Activated naive CD4-positive, alpha-beta T cell treated with anti-CD3 and anti-CD28 coated beads for 36 hours (primary cell): ENCODE data around the gene PLCB1. TPM values are rescaled to one million over a fixed set of nuclear protein-coding genes. Genes with fewer than 3 reads are reported as not detected.

ENCODE experiments used
- CTCF ChIA-PET: fragments of 350-600 bp; sonication (Branson Sonifier 250); formaldehyde crosslinking; loops from one replicate; lab custom pipeline; 2021; ENCODE audit warnings: antibody characterized with exemption; lab: Charles Lee
- DNase-seq: peaks from one replicate; pipeline ENCODE4 v3.0.0-alpha.2; 2020
- H3K27ac Mint-ChIP-seq: one replicate; pipeline ENCODE4 v1.8.0; 2021; ENCODE audit warnings: mild to moderate bottlenecking, mixed read lengths
- H3K27me3 Mint-ChIP-seq: one replicate; pipeline ENCODE4 v1.8.0; 2021; ENCODE audit warnings: low read depth, mixed read lengths
- H3K36me3 Mint-ChIP-seq: one replicate; pipeline ENCODE4 v1.8.0; 2021; ENCODE audit warnings: low read depth, mixed read lengths
- H3K4me1 Mint-ChIP-seq: one replicate; pipeline ENCODE4 v1.8.0; 2021; ENCODE audit warnings: low read depth, mixed read lengths
- H3K4me3 Mint-ChIP-seq: one replicate; pipeline ENCODE4 v1.8.0; 2021; ENCODE audit warnings: mild to moderate bottlenecking, moderate library complexity, mixed read lengths
- H3K9me3 Mint-ChIP-seq: one replicate; pipeline ENCODE4 v1.8.0; 2021; ENCODE audit warnings: mixed read lengths
- intact Hi-C: fragments of 100-400 bp; cut with micrococcal nuclease; formaldehyde crosslinking; loops from one replicate; pipeline ENCODE4 v1.15.1; 2023
- total RNA-seq, 2 experiments: library from RNA; stranded (reverse); gene quantifications; one replicate each; pipeline ENCODE4 v1.2.3, GENCODE V29; 2021

PLCB1 gene
- total RNA-seq, 2 experiments from 2014 or later: 1.2 TPM

DNA sequence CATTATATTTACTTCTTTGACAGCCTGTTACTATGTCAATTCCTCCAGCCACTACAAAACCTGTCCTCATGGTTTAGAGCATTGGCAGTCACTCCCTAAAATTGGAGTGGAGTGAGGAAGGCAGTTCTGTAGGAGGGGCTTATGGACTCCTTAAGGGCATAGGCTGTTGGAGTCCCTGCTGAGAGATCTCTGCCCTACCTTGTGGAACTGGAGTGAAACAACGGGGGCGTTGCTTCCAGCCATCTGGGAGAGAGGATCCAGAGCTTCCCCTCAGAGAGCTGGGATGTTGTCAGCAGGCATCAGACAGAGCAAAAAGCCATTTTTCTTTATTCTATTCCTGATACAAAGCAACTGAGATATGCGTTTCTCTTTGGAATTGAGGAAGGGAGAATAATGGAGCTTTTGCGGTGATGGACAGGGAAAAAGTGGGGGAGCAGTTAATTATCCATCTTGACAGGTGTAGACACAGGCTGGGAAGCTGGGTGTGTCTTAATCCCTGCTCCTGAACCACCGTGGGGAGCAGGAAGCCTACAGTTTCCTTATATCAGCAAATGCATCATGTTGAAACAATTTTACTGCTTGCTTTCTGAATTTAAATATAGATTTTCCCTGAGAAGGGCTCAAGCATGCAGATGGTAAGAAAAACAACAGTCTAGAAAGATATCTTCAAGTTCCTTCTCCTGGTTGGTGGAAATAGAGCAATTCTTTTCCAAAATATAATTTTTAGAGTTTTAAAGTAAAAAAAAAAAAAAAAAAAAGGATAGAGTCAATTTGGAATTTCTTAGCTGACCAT lies 402.5 kb downstream of the PLCB1 start:
- Mint-ChIP-seq H3K27me3 (no peaks in the 10 kb centered on the region), H3K36me3 (no peaks in the 10 kb centered on the region), H3K4me3 (no peak overlapping the region), H3K27ac (no peak overlapping the region), H3K9me3 (no peaks in the 10 kb centered on the region), H3K4me1 (no peaks in the 10 kb centered on the region)
- DNase-seq: no peak
- intact Hi-C loops: loop anchor here (5.0 kb wide), 1 partner anchor 492 kb away; no protein-coding TSS in a partner anchor
- CTCF ChIA-PET: interaction anchor here (0.5 to 0.9 kb wide), 3 partner anchors 25 to 358 kb away, joined by 3 to 6 read pairs (median 3); no protein-coding TSS in a partner anchor

- no peak overlapping the region for H3K4me3 Mint-ChIP-seq
- H3K9me3 Mint-ChIP-seq: no peaks in the 10 kb centered on the region
- H3K27ac Mint-ChIP-seq: no peak overlapping the region
- H3K36me3 Mint-ChIP-seq: no peaks in the 10 kb centered on the region
- peak; percentile 7 for DNase-seq
- intact Hi-C loops: loop anchor here (5.0 kb wide), 1 partner anchor 493 kb away; no protein-coding TSS in a partner anchor
- H3K4me1 Mint-ChIP-seq: no peaks in the 10 kb centered on the region
- CTCF ChIA-PET: interaction anchor here (0.5 to 0.8 kb wide), 2 partner anchors 21 to 187 kb away, joined by 3 read pairs; no protein-coding TSS in a partner anchor
- no peaks in the 10 kb centered on the region for H3K27me3 Mint-ChIP-seq
Measured at GRCh38 chr20:8535403-8536261, 403.6 kb downstream of the PLCB1 start.

DNA sequence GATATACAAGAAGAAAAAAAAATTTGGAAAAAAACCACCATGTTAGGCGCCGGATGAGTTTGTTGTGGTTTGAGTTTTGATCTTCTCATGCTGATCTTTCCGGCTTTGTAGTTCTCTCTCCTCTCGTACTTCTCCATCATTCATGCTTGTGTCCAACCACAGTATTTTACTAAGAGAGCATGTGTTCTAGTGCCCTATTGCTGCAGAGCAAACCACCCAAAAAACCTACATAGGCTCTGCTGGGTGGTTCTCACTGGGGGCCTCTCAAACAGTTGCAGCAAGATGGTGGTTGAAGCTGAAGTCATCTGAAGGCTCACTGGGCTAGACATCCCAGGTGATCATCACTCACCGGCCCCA lies 404.2 kb downstream of the PLCB1 start:
- intact Hi-C loops: loop anchor here (5.0 kb wide), 1 partner anchor 494 kb away; no protein-coding TSS in a partner anchor
- Mint-ChIP-seq H3K9me3 (no peaks in the 10 kb centered on the region), H3K27ac (no peak overlapping the region), H3K36me3 (no peaks in the 10 kb centered on the region), H3K4me3 (no peak overlapping the region), H3K4me1 (no peaks in the 10 kb centered on the region), H3K27me3 (no peaks in the 10 kb centered on the region)
- DNase-seq: no peak
- CTCF ChIA-PET: interaction anchor here (0.8 kb wide), 1 partner anchor 21 kb away, joined by 3 read pairs; no protein-coding TSS in a partner anchor

DNA sequence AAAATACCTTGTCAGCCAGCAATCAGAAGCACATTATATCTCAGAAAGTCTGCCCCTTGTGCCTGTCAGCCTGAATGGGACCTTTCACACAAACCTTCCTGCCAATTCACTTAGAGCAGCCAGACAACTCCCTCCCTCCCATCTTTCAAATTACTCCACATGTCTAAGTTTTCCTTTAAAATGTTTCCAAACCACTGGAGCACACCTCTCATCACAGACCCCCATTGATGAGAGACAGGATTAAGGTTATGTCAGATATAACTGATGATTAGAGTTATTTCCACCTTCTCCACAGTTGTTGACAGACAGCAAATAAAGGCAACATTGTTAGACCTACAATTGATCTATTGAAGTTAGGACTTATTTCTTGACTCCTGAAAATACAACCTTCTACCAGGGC lies 408.4 kb downstream of the PLCB1 start:
- intact Hi-C loops: no loop called here
- H3K36me3 Mint-ChIP-seq: no peaks in the 10 kb centered on the region
- no peaks in the 10 kb centered on the region for H3K27me3 Mint-ChIP-seq
- no peak overlapping the region for H3K27ac Mint-ChIP-seq
- no peak for DNase-seq
- CTCF ChIA-PET: no interaction called here
- no peak overlapping the region for H3K4me3 Mint-ChIP-seq
- no peaks in the 10 kb centered on the region for H3K9me3 Mint-ChIP-seq
- no peaks in the 10 kb centered on the region for H3K4me1 Mint-ChIP-seq

GRCh38 chr20:8542110-8542486 lies 410.0 kb downstream of the PLCB1 start:
- Mint-ChIP-seq H3K9me3 (no peaks in the 10 kb centered on the region), H3K4me1 (no peaks in the 10 kb centered on the region), H3K4me3 (no peak overlapping the region), H3K36me3 (no peaks in the 10 kb centered on the region), H3K27me3 (no peaks in the 10 kb centered on the region), H3K27ac (no peak overlapping the region)
- intact Hi-C loops: loop anchor here (2.0 kb wide), 1 partner anchor 69 kb away; no protein-coding TSS in a partner anchor
- CTCF ChIA-PET: no interaction called here
- DNase-seq: no peak

- no peak for DNase-seq
- Mint-ChIP-seq H3K9me3 (no peaks in the 10 kb centered on the region), H3K27me3 (no peaks in the 10 kb centered on the region), H3K36me3 (no peaks in the 10 kb centered on the region), H3K4me3 (no peak overlapping the region), H3K27ac (no peak overlapping the region), H3K4me1 (no peaks in the 10 kb centered on the region)
- CTCF ChIA-PET: no interaction called here
- intact Hi-C loops: no loop called here
Measured at GRCh38 chr20:8545212-8545611, 413.1 kb downstream of the PLCB1 start.

DNA sequence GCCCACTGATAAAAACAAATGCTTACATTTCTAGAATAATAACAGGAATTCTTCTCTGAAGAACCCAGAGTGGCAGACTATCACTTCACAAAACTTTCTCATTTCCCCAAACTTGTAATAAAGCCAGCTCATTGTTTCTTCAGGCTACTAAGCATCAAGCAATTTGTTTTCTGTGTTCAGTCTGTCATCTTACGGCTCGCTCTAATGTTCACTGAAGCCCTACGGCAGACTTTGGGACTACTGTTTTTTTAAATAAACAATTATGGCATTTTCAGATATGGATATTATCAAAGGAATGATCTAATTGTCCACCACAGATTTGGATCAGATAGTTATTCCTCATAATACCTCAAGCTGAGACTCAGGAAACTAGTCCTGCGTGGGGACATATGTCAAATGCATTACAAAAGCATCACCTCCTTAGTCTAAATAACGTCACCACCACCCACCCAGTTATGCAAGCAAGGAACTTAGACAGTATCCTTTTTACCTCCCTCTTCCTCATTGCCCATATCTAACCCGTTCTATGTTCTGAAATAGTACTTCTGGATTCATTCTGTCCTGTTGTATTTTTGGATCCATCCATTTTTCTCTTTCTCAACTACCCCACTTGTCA lies 415.1 kb downstream of the PLCB1 start:
- CTCF ChIA-PET: no interaction called here
- Mint-ChIP-seq H3K36me3 (no peaks in the 10 kb centered on the region), H3K27ac (no peak overlapping the region), H3K4me3 (no peak overlapping the region), H3K27me3 (no peaks in the 10 kb centered on the region), H3K4me1 (no peaks in the 10 kb centered on the region), H3K9me3 (no peaks in the 10 kb centered on the region)
- no peak for DNase-seq
- intact Hi-C loops: no loop called here

- intact Hi-C loops: no loop called here
- CTCF ChIA-PET: no interaction called here
- DNase-seq: no peak
- H3K9me3 Mint-ChIP-seq: no peaks in the 10 kb centered on the region
- no peaks in the 10 kb centered on the region for H3K36me3 Mint-ChIP-seq
- no peak overlapping the region for H3K27ac Mint-ChIP-seq
- H3K4me3 Mint-ChIP-seq: no peak overlapping the region
- H3K27me3 Mint-ChIP-seq: no peaks in the 10 kb centered on the region
- H3K4me1 Mint-ChIP-seq: no peaks in the 10 kb centered on the region
Measured at GRCh38 chr20:8547968-8548588, 416.0 kb downstream of the PLCB1 start.

DNA sequence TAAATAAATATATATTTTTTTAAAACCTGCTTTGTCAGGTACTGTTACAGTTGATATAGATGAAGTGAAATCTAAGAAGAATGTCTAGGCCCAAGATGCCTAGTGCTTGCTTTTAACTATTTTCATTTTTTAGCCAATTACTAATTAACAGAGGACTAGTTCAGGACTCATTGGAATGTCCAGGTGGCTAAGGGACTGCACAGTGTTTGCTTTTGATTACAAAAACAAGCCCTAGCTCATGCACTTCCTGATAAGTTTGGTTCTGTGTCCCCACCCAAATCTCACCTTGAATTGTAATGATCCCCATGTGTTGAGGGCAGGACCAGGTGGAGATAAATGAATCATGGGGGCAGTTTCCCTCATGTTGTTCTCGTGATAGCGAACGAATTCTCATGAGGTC lies 417.1 kb downstream of the PLCB1 start:
- Mint-ChIP-seq H3K27me3 (no peaks in the 10 kb centered on the region), H3K4me3 (no peak overlapping the region), H3K4me1 (no peaks in the 10 kb centered on the region), H3K9me3 (no peaks in the 10 kb centered on the region), H3K27ac (no peak overlapping the region), H3K36me3 (no peaks in the 10 kb centered on the region)
- CTCF ChIA-PET: interaction anchor here (0.7 kb wide), 1 partner anchor 10 kb away, joined by 3 read pairs; no protein-coding TSS in a partner anchor
- intact Hi-C loops: no loop called here
- DNase-seq: no peak

GRCh38 chr20:8557711-8558110 lies 425.6 kb downstream of the PLCB1 start:
- H3K4me1 Mint-ChIP-seq: no peaks in the 10 kb centered on the region
- CTCF ChIA-PET: no interaction called here
- no peak overlapping the region for H3K27ac Mint-ChIP-seq
- peaks cover 15% of the 10 kb centered on the region for H3K9me3 Mint-ChIP-seq
- DNase-seq: no peak
- H3K36me3 Mint-ChIP-seq: no peaks in the 10 kb centered on the region
- no peak overlapping the region for H3K4me3 Mint-ChIP-seq
- intact Hi-C loops: no loop called here
- H3K27me3 Mint-ChIP-seq: no peaks in the 10 kb centered on the region

DNA sequence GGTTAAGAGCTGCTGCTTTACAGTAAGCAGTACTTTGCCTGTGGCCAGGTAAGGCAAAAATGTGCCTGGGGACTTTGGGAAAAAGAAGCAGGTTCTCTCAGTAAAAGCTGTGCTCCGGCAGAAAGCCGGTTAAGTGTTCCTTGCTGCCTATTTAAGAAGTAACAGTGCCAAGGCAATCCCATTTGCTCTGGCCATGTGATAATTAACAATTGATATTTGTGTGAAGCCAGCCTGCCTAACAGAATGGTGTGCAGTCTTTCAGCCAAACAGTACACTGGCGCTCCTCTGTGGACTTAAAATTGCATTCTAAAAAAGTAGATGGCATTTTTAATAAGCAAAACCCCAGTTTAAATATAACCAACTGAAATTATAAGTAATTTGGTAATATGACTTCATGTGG lies 430.3 kb downstream of the PLCB1 start:
- Mint-ChIP-seq H3K9me3 (peaks cover 7% of the 10 kb centered on the region), H3K4me1 (no peaks in the 10 kb centered on the region), H3K4me3 (no peak overlapping the region), H3K36me3 (no peaks in the 10 kb centered on the region), H3K27me3 (no peaks in the 10 kb centered on the region), H3K27ac (no peak overlapping the region)
- intact Hi-C loops: no loop called here
- CTCF ChIA-PET: no interaction called here
- no peak for DNase-seq

GRCh38 chr20:8568075-8568474 lies 436.0 kb downstream of the PLCB1 start:
- no peak overlapping the region for H3K4me3 Mint-ChIP-seq
- no peaks in the 10 kb centered on the region for H3K9me3 Mint-ChIP-seq
- H3K4me1 Mint-ChIP-seq: no peaks in the 10 kb centered on the region
- CTCF ChIA-PET: no interaction called here
- intact Hi-C loops: no loop called here
- DNase-seq: no peak
- no peaks in the 10 kb centered on the region for H3K36me3 Mint-ChIP-seq
- no peak overlapping the region for H3K27ac Mint-ChIP-seq
- no peaks in the 10 kb centered on the region for H3K27me3 Mint-ChIP-seq
